Right lobe of liver (tissue), 6 donors: Measurements from ENCODE around the gene NUTM1. TPM values are rescaled to one million over a fixed set of nuclear protein-coding genes. Genes with fewer than 3 reads are reported as not detected.
"Not testable (repeated sequence)": the region's sequence is repeated elsewhere in the genome, so short reads cannot be mapped to it uniquely, and the experiment has no call there.

Experiments used
- ATAC-seq, 4 donors: fragments of 200-7000 bp; cut with Tn5 transposase; one replicate each; pipeline ENCODE4 v1.9.1; 2020; ENCODE audit warnings: mild to moderate bottlenecking in 4 of 4, moderate library complexity in 4 of 4
- DNase-seq, 3 donors: peaks; one replicate each; pipeline ENCODE4 v3.0.0-alpha.2; 2020
- H3K27ac ChIP-seq, 3 donors: fragments of 200-600 bp; one replicate each; pipeline ENCODE4 v1.8.0; 2022
- H3K27me3 ChIP-seq, 2 donors: fragments of 200-600 bp; one replicate each; pipeline ENCODE4 v1.8.0; 2022
- H3K36me3 ChIP-seq, 4 donors: fragments of 200-600 bp; sonication (generic) in 1 of 4; one replicate each; pipeline versions ENCODE4 v1.5.1 to v1.8.0; 2017 to 2022; ENCODE audit warnings: control low read depth in 1 of 4
- H3K4me1 ChIP-seq, 4 donors: fragments of 200-600 bp; sonication (generic) in 1 of 4; one replicate each; pipeline versions ENCODE4 v1.5.1 to v1.8.0; 2017 to 2022; ENCODE audit warnings: control low read depth in 1 of 4
- H3K4me3 ChIP-seq, 3 donors: fragments of 200-600 bp; one replicate each; pipeline ENCODE4 v1.8.0; 2022
- H3K9me3 ChIP-seq, 4 donors: fragments of 200-600 bp; sonication (generic) in 1 of 4; one replicate each; pipeline versions ENCODE4 v1.5.1 to v1.8.0; 2017 to 2022; ENCODE audit warnings: control low read depth in 1 of 4
- CTCF ChIP-seq, 4 donors: fragments of 200-600 bp in 3 of 4; fragments of 450-650 bp in 1 of 4; IDR thresholded peaks; one replicate each; pipeline versions ENCODE4 v1.5.1 to v1.8.0; 2016 to 2022; ENCODE audit warnings: antibody characterized with exemption in 4 of 4, mild to moderate bottlenecking in 2 of 4
- POLR2A ChIP-seq: fragments of 450-650 bp; IDR thresholded peaks from one replicate; pipeline ENCODE4 v1.6.1; 2017; ENCODE audit warnings: antibody characterized with exemption, mild to moderate bottlenecking
- WGBS: methylation state at CpG from one replicate; pipeline ENCODE4 v1.1.6; 2018; ENCODE audit warnings: low coverage, low lambda C conversion rate; ENCODE audit not compliant: insufficient coverage; ENCODE audit errors: missing lambda C conversion rate; 5-methylcytosine and 5-hydroxymethylcytosine counted together
- intact Hi-C, 2 donors: fragments of 100-400 bp; cut with DNase I; formaldehyde crosslinking; loops; one replicate each; pipeline versions ENCODE4 v1.11.2 to v1.14.1; 2022
- total RNA-seq, 6 experiments: library from RNA; depleted of rRNA in 2 of 6; stranded (reverse); fragments of >200 nt in 2 of 6; fragmentation: NEBNext Ultra II Directional in 3 of 6; extraction: Animal tissue kit (Norgen Biotek cat#: 25700) in 3 of 6; gene quantifications; one replicate each; pipeline versions ENCODE4 v1.1.0 to v1.2.4, GENCODE V29; 2016 to 2023
- donor health status: DM: no; HTN: yes; CAD: no.
- donor health status: DM: no; HTN: no; CAD: no.
- donor health status: DM: no; HTN: no; CAD: no.
- donor health status: DM: no; HTN: yes; CAD: no.
- donor health status: DM: no; HTN: yes; CAD: no.

The NUTM1 gene
- total RNA-seq, 6 experiments from 2014 or later = not detected

DNA sequence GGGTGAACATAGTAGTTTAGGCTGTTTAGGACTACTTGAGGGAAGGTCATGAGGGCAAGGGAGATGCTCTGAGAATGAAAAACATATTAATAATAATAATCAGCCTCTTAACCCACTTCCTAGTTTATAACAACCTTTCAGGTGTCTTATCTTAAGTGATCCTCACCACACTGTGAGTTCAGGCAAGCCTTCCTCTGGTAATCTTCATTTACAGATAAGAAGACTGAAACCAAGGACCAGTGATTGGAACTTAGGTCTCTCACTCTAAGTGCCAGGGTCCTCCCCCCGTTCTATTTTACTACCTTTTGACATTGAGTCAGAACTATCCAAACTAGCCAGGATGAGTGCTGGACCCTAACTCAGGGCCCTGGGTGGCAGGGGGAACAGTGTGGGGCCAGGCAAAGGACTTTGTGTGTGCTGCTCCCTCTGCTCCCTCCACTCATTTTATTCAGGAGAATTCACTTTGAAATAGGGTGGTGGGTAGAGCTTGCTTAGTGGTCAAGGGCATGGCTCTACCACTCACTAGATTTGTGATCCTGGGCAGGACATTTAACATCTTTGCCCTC is 5.7 kb downstream of the NUTM1 start:
- no peaks in the 10 kb centered on the region for H3K9me3 ChIP-seq
- ATAC-seq = no peak
- WGBS = 40% methylated on average over 1 of the region's 1 CpG
- no peak overlapping the region for H3K4me3 ChIP-seq
- no peak overlapping the region for H3K27ac ChIP-seq
- TF ChIP-seq POLR2A (no peak), CTCF (IDR thresholded peaks at IDR 0.05) (no peak)
- no peak for DNase-seq
- no peaks in the 10 kb centered on the region for H3K36me3 ChIP-seq
- H3K27me3 ChIP-seq = no peaks in the 10 kb centered on the region
- no peaks in the 10 kb centered on the region for H3K4me1 ChIP-seq
- intact Hi-C loops = loop anchor here in 1 of 2 donors (10.0 kb wide), 1 partner anchor 236 kb away; the partner anchor contains the start of gene GOLGA8B

DNA sequence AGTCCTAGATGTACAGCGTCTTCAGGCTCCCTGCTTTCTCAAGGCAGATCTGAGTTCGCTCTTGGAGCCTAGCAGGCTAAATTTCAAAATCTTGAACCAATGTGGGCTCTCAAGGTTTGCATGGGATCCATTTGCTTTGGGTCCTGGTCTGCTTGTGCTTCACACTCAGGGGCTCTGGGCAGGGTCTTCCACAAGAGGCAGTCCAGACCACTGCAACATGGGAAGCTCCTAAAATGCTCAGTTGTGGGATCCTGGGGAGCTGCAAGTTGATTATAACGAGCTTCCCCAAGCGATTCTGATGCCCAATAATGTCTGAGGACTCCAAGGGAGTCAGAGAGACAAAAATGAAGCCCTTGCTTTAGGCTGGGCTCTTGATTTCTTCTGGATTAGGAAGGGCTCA is 6.7 kb downstream of the NUTM1 start:
- Histone ChIP-seq H3K4me3 (no peak overlapping the region), H3K4me1 (no peaks in the 10 kb centered on the region), H3K9me3 (no peaks in the 10 kb centered on the region), H3K36me3 (no peaks in the 10 kb centered on the region), H3K27ac (no peak overlapping the region), H3K27me3 (no peaks in the 10 kb centered on the region)
- 67% methylated on average over 2 of the region's 4 CpGs for WGBS
- intact Hi-C loops = loop anchor here in 1 of 2 donors (10.0 kb wide), 1 partner anchor 235 kb away; the partner anchor contains the start of gene GOLGA8B
- no peak for ATAC-seq
- no peak for DNase-seq
- TF ChIP-seq POLR2A (no peak), CTCF (IDR thresholded peaks at IDR 0.05) (no peak)

DNA sequence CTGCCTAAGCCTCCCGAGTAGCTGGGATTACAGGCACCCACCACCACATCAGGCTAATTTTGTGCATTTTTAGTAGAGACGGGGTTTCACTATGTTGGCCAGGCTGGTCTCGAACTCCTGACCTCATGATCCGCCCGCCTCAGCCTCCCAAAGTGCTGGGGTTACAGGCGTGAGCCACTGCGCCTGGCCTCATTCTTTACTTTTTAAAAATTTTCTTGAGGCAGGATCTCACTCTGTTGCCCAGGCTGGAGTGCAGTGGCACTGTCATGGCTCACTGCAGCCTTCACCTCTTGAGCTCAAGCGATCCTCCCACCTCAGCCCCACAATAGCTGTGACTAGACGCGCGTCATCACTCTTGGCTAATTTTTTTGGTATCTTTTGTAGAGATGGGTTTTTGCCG is 9.9 kb downstream of the NUTM1 start:
- 85% methylated on average over 7 of the region's 12 CpGs for WGBS
- ATAC-seq, intact Hi-C loops, H3K9me3 ChIP-seq, H3K27ac ChIP-seq, H3K4me3 ChIP-seq, DNase-seq, H3K27me3 ChIP-seq, H3K4me1 ChIP-seq, H3K36me3 ChIP-seq: not testable (repeated sequence)

DNA sequence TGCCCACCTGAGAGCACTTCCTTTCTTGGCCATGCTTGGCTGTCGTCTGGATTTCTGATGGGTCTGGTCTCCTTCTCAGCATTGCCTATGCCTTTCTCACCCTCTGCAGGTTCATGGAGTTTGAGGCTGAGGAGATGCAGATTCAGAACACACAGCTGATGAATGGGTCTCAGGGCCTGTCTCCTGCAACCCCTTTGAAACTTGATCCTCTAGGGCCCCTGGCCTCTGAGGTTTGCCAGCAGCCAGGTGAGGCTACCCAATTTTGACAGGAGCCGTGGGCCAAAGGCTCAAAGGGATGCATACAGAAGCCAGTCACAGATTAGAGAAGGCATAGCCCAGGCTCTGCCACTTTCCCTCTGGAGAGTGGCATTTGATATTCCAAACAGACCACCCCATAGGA is 10.5 kb downstream of the NUTM1 start:
- Histone ChIP-seq H3K27me3 (no peaks in the 10 kb centered on the region), H3K4me3 (no peak overlapping the region), H3K36me3 (no peaks in the 10 kb centered on the region), H3K4me1 (no peaks in the 10 kb centered on the region), H3K9me3 (no peaks in the 10 kb centered on the region), H3K27ac (no peak overlapping the region)
- no peak for ATAC-seq
- no peak for DNase-seq
- WGBS = 71% methylated on average over 1 of the region's 2 CpGs
- intact Hi-C loops = no loop called here
- TF ChIP-seq CTCF (IDR thresholded peaks at IDR 0.05) (no peak), POLR2A (no peak)

GRCh38 chr15:34354286-34354685 is 11.2 kb downstream of the NUTM1 start:
- Histone ChIP-seq H3K4me3 (no peak overlapping the region), H3K36me3 (no peaks in the 10 kb centered on the region), H3K27ac (no peak overlapping the region), H3K9me3 (no peaks in the 10 kb centered on the region), H3K27me3 (no peaks in the 10 kb centered on the region), H3K4me1 (no peaks in the 10 kb centered on the region)
- no peak for TF ChIP-seq CTCF (IDR thresholded peaks at IDR 0.05)
- no peak for TF ChIP-seq POLR2A
- DNase-seq = no peak
- 96% methylated on average over 7 of the region's 7 CpGs for WGBS
- ATAC-seq = no peak
- intact Hi-C loops = no loop called here
